Stimulated activated CD4-positive, alpha-beta T cell treated with anti-CD3 and anti-CD28 coated beads, Interleukin-4, amount 100 ng/mL, for 48 hours (primary cell): Measurements from ENCODE around the gene SH2B2.
"Not testable (repeated sequence)": the region's sequence is repeated elsewhere in the genome, so short reads cannot be mapped to it uniquely, and the experiment has no call there.

Source experiments
- DNase-seq, 2 donors: peaks; one replicate each; pipeline ENCODE4 v3.0.0-alpha.2; 2020; ENCODE audit warnings: low read depth in 2 of 2

The SH2B2 gene

GRCh38 chr7:102287111-102287980, 678 bp downstream of the SH2B2 start:
- DNase-seq, result no peak

DNA sequence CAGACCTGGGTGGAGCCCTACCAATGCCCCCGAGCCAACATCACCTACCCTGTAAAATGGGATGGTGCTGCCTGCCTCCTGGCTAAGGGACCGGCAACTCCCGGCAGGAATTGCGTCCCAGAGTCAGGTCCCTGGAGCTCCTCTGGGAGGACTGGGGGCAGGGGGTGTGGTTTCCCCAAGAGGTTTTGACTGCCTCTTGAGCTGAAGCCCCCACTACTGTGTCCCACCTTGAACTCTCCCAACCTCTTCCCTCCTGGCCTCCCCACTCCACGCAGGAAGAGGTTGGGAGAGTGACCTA, 1.3 kb downstream of the SH2B2 start:
- DNase-seq, result no peak

DNA sequence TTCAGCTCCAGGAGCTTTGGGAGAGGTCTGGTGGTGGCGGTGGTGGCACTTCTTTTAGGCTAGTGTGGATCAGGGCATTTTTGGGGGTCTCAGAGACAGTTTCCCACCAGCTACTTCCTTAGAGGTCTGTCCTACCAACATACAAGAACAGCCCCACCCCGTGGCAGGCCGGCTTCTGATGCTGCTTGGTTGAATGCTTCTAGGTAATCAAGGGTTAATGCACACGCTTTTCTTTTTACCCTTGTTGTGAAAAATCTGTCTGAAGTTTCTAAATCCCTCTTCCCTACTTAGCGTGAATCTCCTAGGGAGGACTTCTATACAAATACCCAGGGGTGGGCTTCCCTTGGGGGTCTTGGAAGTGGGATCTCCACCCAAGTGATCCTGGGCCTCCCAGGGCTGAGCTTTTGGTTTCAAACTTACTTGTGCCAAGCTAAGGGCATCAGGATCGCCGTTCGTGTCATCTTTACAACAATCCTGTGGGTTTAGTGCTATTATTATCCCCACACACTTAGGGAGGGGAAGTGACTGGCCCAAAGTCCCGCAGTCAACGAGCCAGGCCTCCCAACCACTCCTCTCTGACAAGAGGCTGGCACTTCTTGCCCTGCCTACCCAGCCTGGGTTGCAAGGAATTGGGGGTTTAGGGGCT, 1.7 kb downstream of the SH2B2 start:
- no peak for DNase-seq

DNA sequence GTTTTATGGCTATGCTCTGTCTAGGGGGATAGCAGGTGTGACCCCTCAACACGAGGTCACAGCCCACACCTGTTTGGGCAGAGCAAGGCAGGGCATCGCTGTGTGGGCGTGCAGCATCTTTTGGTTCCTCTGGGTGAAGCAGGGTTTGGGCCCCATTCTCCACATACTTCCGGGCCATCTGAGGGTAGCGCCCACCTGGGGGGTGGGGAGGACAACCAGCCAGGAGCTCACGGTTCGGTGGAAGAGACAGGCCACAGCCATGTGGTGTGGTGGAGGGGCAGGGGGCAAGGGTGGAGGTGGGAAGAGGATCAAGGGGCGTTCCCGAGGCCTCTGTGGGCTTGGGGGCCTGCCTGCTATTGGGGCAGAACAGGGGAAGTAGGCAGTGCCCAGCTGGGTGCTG, 2.4 kb downstream of the SH2B2 start:
- DNase-seq, result no peak

- no peak for DNase-seq
Observed at GRCh38 chr7:102291056-102291915, 4.6 kb downstream of the SH2B2 start.

DNA sequence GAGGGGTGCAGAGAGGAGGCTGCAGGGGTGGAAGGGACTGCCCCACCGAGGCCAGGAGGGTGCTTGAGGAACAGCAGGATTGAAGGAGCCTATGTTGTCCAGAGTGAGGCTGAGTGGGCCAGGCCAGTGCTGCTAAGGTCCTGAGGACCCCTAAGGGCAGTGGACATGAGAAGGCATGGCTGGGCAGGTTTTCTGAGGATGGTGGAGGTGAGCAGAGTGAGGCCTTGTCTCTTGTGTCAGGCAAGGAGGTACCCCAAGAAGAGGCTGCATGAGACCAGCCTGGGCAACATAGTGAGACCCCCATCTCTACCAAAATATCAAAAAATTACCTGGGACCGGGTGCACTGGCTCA, 5.2 kb downstream of the SH2B2 start:
- no peak for DNase-seq

- no peak for DNase-seq
Observed at GRCh38 chr7:102292813-102293798, 6.4 kb downstream of the SH2B2 start.

- DNase-seq, result no peak
Observed at GRCh38 chr7:102294589-102294988, 7.9 kb downstream of the SH2B2 start.

GRCh38 chr7:102295346-102296178, 8.9 kb downstream of the SH2B2 start:
- no peak for DNase-seq

DNA sequence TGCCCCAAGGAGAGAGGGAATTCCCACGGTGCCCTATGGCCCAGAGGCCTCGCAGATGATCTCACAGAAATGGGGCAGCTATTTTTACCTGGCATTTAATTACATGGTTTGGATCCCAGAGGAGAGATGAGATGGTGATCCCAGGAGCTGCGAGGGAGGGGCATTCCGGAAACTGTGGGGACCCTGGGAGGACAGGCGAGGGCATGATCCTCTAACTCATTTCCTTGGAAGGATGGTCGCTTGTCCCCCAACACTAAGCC, 9.4 kb downstream of the SH2B2 start:
- DNase-seq, result no peak

DNA sequence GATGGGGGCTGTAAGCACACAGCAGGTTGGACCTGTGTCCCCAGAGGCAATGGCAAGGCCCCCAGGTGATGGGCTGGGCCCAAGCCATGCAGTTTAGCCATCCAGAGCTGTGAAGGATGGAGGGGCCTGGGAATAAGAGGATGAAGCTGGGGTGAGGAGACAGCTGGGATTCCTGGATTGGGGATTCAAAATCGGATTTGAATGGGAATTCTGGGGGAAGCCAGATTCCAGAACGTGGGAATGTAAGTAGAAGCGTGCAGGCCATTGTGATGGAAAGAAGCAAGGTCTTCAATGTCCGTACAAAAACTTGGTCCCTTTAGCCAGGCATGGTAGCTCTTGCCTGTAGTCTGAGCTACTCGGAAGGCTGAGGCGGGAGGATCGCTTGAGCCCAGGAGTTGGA, 9.8 kb downstream of the SH2B2 start:
- no peak for DNase-seq

GRCh38 chr7:102297487-102298218, 11.0 kb downstream of the SH2B2 start:
- DNase-seq, result no peak

GRCh38 chr7:102300643-102301221, 14.1 kb downstream of the SH2B2 start:
- no peak for DNase-seq

GRCh38 chr7:102301367-102301766, 14.7 kb downstream of the SH2B2 start:
- DNase-seq, result not testable (repeated sequence)

DNA sequence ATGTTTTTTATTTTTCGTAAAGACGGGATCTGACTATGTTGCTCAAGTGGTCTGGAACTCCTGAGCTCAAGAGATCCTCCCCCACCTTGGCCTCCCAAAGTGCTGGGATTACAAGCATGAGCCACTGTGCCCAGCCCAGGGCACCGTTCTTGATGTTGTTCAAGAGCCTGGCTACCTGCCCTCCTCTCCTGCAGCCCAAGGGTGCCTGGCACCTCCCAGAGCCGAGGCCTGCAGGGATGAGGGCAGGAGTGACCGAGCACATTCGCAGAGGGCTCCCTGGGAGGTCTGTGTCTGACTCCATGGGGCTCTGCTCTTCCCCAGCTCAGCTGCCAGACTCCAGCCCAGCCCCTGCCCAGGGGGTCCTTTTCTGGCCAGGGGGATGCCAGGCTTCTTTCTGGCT, 15.4 kb downstream of the SH2B2 start:
- DNase-seq, result no peak

- no peak for DNase-seq
Observed at GRCh38 chr7:102303669-102304422, 17.2 kb downstream of the SH2B2 start.

DNA sequence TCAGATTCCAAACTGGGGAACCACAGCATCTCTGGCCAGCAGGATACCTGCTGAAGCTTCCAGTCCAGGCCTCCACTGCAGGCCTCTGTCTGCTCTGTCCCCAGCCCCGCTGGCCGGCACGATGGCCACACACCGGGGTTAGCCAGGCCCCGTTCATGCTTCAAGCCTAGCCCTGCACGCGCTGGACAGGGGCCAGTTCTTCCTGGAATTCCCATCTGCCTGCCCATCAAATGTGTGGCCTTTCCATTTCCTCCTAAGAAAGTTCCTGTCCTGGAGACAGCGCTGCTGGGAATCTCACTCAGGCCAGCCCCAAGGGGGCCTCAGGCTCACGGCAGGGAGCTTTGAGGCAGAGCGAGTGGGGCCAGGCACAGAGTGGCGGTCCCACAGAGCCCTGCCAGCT, 18.0 kb downstream of the SH2B2 start:
- no peak for DNase-seq

DNA sequence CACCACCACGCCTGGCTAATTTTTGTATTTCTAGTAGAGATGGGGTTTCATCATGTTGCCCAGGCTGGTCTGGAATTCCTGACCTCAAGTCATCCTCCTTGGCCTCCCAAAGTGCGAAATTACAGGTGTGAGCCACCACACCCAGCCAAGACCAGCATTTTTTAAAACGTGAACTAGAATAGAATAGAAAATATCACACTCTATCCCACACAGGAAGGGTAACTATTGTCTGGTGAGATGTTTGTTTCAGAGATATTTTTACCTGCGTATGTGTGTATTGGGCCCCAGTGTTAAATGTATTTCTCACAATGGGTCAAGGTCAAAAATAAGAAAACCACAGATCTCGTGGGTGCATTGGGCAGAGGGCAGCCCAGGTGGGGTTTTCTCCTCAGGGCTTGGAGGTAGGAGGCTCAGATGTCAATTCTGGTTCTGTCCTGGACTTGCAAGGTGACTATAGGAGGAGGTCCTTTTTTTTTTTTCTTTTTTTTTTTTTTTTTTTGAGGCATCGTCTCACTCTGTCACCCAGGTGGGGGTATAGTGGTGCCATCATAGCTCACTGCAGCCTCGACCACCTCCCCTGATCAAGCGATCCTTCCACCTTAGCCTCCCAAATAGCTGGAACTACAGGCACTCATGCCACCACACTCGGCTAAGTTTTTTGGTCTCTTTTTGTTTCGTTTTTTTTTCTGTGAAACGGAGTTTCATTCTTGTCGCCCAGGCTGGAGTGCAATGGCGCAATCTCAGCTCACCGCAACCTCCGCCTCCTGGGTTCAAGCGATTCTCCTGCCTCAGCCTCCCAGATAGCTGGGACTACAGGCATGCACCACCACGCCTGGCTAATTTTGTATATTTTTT, 19.0 kb downstream of the SH2B2 start:
- DNase-seq, result no peak
